Suppressor macrophage treated with lipopolysaccharide for 4 hours (primary cell): Measurements from ENCODE around the gene CD99.
"Not testable (repeated sequence)": the region's sequence is repeated elsewhere in the genome, so short reads cannot be mapped to it uniquely, and the experiment has no call there.

ENCODE experiments used
- DNase-seq: peaks from one replicate; pipeline ENCODE4 v3.0.0-alpha.2; 2020

CD99 gene

DNA sequence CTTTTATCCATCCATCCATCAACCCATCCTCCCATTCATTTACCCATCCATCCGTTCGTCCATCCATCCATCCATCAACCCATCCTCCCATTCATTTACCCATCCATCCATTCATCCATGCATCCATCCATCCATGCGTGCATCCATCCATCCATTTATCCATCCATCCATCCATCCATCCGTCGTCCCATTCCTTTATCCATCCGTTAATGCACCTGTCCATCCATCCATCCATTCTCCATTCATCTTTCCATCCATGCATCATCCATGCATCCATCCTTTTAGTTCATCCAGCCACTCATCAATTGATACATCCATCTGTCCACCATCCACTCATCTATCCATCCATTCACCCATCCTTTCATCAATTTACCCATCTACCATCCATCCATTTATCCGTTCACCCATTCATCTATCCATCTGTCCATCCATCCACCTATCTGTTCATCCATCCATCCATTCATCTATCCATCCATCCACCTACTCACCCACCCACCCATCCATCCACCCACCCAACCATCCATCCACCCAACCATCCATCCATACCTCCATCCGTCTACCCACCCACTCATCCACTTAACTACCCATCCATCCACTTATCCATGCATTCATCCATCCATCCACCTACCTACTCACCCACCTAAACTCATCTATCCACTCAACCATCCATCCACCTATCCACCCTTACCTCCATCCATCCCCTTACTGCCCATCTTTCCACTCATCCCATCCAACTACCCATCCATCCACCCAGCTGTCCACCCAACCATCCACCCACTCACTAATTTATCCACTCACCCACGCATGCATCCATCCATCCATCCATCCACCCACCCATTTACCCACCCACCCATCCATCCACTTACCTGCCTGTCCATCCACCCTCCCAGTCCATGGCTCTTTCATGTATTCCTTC is 9.6 kb downstream of the CD99 start:
- no peak for DNase-seq

DNA sequence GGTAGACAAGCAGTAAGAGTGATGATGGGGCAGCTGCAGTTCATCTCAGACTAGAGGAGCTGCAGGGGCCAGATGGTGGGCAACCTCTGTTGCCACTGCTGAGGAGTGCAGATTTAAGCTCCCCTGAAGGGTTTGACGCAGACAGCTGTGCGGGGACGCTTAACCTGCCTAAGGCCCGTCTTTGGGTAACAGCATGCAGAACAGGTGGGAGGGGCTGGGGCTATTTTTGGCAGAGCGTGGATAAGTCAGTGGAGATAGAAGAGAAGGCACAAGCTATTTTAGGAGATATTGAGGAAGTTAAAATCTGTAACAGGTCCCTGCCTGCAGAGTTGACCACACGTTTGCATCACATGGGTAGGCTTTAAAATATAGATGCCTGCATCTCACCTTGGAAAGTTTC is 10.5 kb downstream of the CD99 start:
- no peak for DNase-seq

DNA sequence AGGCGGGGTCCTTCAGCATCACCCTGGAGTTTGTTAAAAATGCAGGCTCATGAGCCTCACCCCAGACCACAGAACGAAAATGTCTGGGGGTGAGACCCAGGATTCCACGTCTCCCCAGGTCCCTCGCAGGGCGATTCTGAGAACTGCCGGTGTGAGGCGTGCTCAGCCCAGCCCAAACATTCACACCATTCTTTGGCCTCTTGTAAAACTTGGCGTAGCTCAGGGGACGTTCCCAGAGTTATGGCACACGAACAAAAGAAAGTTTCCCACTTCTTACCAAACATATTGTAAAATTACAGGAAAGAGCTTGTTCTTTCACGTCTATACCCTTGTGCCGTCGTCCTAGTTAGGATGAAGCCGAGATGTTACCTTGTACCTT is 12.9 kb downstream of the CD99 start:
- DNase-seq = no peak

DNA sequence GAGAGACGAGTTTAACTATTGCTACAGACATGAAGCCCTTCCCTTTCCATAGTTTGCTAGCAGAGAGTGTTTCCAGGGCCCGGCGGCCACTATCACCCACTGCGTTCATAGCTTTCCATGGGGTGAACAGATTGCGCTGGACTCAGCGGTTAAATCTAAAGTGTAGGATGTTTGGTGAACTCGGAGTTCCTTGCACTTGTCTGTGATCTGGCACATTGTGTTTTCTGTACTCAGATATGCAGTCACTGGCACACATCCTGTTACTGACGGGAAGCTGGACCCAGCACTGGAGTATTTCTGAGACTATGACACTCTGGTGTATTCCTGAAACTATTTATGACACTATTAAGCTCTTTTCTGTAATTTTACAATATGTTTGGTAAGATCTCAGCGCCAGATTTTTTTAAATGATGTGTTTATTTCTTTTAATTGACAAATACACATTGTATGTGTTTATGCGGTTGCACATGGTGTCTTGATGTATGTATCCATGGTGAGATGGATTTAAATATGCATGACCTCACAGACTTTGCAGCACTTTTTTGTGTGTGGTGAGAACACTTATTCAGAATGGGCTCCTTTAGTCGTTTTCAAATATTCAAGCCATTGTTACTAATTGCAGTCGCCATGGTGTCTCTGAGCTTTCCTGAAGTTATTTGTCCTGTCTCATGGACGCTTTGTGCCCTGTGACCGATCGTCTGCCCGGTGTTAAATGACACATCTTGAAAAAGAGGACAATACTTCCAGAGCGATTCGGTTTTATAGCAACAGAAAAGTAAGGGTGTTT is 14.1 kb downstream of the CD99 start:
- peak; percentile 23 for DNase-seq

DNA sequence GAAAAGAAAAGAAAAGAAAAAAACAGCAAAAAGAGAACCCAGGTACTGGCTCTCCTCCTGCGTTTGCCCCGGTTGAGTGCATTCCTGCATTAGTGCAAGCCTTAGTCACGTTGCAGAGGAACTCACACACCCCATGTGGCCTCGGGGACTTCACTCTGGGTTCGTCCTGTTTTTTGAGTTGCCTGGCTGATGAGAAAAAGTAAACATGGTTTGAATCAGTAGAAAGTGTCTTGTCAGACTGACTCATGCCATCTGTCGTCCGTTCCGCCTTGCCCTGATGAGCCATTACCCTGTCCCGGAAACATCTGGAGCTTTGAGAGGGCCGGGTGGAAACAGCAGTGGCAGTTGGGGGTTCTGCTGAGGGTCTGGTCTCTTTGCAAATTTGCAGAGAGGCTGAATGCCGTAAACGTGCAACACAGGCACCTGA is 16.3 kb downstream of the CD99 start:
- DNase-seq = peak; percentile 93

DNA sequence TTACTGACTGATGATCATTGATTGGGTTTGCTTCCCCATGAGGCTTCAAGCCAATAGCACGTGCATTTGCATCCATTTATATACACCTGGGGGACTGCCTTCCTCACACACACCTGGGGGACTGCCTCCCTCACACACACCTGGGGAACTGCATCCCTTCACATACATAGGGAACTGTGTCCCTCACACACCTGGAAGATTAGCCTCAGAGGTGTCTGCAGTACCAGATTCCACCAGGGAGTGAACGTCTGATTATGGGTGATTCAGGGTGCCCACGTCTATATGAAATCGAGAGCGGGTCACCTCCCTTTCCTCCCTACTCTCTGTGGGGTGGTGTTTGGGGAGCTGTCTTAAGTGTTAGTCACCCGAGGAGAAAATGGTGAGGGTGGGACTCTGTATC is 16.9 kb downstream of the CD99 start:
- no peak for DNase-seq

DNA sequence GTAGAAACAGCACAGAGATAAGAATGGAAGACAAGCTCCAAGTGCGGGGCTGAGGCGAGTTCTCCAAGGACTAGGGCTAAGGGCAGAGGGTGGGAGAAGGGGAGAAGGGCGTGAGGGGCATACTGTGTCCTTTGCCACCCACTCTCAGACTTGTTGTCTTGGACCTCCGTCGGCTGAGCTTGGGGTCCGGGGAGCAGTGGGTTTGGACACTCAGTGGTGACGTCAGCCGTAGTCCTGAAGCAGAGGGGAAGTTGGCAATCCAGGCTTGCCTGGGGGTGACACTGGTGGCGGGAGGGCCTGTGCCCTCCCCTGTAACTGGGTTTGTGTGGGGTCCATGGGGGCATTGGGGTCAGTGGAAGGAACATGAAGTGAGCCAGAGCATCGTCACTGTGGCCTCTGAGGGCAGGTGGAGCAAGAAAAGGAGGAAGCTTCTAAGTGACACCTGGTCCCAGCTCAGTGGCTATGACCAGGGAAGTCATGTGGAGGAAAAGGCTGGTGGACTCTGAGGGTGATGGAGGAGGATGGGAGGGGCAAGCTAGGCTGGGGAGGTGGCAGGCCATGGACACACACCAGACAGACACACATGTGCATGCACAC is 17.6 kb downstream of the CD99 start:
- peak; percentile 65 for DNase-seq

DNA sequence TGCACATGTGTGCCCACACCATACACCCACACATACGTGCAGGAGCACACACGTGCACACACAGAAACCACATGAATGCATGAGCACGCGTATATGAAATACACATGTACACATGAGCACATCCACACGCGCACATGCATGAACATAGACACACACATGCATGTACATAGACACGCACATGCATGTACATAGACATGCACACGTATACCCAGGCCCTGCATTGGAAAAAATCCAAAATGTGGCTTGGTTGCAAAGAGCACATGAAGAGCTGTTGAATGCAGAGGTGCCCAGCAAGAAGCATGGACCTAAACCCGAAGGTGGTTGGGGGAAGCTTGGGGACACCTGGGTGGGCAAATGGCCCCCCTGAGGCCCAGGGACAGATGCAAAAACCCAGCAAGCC is 18.5 kb downstream of the CD99 start:
- DNase-seq = no peak

DNA sequence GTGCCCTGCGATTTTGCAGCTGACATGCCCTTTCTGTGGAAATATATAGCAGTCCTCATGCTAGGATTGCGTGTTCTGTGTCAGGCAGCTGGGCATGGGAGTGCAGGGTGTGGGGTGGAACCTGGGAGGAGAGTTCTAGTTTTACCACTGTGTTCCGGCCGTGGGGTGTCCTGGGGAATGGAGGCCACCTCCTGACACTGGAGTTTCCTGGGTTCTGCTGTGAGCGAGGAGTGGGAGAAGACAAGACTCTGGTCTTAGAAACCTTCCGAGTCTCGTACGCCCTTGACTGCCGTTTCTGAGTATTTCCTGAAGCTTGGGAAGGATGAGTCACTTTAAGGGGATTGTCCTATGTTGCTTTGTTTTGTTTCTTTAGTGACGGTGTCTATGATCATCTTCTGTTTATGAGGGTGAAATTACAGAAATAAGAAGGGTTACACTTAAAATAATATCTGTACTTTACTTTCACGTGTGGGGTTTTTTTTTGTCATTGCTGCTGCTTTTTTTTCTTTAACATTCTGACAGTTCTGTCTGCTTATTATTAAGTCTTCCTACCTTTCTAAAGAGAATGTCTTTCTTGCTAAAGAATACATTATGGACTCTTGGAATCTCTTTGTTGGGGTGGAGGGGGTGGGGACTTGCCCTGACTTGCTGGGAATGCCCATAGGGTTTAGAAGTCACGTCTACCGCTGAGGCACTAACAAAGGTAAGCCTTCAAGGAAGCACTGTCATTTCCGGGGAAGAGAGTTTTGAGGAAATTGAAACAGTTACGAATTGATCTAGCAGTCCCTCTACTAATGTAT is 19.1 kb downstream of the CD99 start:
- peak; percentile 88 for DNase-seq

DNA sequence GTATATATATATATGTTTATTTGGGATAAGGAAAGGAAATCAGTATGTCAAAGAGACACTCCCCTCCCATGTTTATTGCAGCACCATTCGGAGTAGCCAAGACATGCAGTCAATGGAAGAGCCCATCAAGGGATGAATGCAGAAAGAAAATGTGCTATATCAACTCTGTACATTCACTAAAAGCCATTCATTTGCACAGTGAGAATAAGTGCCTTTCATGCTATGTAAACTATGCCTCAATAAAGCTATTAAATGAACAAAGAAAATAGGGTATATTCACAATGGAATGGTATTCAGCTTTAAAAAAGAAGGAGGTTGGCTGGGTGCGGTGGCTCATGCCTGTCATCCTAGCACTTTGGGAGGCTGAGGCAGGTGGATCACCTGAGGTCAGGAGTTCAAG is 20.3 kb downstream of the CD99 start:
- no peak for DNase-seq

DNA sequence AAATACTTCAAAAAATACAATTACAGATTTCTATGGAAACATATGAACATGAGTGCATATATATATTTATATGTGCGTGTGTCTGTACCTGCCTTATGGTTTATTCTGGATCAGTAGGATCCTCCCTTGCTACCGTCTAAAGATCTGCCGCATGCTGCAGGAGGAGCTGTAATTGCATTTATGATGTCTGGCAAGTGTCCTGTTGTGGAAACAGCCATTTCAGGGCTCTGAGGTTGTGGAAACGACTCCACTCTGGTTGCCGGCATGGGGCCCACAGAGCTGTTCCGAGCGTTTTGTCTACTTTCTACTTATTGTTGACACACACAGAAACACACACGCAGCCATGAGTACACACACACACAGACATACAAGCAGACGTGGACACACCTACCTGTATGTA is 21.3 kb downstream of the CD99 start:
- DNase-seq = no peak

DNA sequence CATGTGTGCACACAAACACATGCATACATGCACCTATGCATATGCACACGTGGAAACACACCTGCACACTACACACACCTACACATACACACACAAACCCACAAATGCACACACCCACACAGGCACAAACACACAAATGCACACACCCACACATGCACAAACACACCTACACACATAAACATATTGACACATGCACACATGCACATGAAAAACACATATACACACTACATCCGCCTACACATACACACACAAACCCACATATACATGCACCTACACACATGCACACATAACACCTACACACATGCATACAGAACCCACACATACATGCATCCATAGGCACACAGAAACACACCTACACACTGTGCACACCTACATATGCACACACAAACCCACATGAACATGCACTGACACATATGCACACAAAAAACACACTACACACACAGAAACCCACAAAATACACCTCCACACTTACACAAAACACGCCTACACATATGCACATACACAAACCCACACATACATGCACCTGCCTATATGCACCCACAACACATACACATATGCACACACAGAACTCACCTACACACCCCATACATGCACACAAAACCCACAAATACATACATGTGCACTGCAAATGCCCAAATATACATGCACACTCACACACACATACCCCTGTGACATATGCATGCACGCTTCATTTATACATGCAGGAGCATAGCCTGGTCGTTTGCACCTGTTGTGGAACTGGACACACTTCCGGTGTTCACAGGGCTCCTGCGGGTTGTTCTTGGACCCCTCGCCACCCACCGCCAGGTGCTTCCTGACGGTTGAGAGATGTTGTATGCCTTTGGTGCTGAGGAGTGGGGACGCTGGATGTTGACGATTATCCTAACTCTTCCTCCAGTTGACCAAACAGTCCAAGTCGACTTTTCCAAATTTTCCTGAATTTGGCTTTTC is 22.1 kb downstream of the CD99 start:
- no peak for DNase-seq

DNA sequence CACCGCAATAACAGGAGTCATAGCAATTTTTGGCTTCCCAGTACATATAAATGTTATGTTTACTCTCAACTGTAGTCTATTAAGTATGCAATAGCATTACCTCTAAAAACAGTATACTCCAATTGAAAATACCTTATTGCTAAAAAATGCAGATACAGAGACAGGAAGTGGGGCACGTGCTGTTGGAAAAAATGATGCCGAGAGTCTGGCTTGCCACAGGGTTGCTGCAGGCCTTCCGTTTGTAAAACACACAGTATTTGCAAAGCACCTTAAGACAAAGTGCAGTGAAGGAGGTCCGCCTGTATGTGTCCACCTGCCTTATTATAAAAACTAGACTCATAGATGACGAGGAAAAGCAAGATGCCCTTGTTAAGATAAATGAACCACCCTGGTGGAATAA is 23.5 kb downstream of the CD99 start:
- DNase-seq = no peak

DNA sequence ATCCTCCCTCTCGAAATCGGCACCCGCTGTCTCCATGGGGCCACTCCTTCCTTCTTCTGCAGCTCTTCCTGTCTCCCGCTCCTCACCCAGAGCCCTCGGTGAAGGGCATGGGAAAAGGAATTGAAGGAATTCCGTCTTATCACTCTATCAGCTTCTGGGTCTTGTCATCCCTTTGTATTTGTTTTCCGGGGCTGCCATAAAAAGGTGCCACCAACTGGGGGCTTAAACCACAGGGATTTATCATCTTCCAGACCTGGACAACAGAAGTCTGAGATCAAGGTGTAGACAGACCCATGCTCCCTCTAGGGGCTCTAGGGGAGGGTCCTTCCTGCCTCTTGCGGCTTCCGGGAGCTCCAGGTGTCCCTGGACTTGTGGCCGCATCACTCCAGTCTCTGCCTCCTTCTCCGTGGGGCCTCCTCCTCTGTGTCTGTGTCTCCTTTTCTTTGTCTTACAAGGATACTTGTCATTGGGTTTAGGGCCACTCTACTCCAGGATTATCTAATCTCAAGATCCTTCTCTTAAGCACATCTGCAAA is 24.0 kb downstream of the CD99 start:
- no peak for DNase-seq

DNA sequence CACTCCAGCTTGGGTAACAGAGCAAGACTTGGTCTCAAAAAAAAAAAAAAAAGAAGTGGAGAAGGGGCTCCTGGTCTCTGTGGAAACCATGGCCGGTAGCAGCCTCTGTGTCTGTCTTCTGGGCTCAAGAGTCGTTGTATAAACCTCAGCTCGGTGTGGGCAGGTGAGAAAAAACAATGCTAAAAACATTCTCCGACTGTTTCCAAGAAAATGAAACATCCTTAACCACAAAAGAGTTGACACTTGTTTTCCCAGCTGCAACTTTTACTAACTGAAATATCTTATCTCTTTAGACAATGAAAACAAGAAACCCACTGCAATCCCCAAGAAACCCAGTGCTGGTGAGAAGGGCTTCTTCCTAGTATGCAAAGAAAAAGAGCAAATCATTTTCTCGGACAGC is 26.2 kb downstream of the CD99 start:
- no peak for DNase-seq

DNA sequence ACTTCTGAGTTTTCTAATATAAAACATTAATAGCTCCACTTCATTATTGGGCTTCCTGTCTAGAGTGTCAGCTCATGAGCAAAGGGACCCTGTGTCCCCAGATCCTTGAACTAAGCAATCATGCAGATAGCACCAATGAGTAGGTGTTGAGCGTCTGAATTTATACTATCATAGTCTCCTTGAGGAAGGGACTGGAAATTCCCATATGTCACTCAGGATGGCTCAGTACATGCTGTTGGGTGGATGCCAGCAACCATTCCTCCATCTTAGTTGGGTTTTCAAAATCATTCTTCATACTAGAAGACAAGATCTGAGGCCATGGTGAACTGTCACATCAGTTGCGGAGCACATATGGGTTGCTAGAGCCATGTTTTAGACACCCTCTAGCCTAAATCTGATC is 27.7 kb downstream of the CD99 start:
- no peak for DNase-seq

DNA sequence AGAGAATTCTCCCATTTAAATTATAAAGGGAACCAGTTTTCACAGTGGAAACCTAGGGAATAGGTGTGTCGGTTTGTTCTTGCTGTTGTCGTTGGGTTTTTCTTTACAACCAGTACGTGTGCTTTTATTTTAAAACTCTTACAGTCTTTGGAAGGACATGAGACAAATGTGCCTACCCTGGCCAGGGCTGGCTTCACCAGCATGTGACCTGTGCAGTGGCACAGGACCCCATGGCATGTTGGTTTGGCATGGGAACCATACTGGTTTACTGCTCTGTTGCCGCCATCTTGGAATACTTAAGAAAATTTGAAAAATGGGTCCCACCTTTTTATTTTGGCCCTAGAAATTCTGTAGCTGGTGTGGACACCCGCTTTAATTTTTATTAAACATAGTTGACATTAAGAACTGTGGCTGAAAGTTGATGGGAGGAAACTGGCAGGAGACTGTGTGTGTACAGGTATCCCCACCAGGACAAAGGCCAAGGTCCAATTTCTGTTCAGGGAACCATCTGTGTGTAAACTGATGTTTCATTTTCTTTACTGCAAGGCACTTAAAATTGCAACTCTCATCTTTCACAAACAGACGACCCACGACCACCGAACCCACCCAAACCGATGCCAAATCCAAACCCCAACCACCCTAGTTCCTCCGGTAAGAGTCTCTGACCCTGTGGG is 28.8 kb downstream of the CD99 start:
- no peak for DNase-seq

DNA sequence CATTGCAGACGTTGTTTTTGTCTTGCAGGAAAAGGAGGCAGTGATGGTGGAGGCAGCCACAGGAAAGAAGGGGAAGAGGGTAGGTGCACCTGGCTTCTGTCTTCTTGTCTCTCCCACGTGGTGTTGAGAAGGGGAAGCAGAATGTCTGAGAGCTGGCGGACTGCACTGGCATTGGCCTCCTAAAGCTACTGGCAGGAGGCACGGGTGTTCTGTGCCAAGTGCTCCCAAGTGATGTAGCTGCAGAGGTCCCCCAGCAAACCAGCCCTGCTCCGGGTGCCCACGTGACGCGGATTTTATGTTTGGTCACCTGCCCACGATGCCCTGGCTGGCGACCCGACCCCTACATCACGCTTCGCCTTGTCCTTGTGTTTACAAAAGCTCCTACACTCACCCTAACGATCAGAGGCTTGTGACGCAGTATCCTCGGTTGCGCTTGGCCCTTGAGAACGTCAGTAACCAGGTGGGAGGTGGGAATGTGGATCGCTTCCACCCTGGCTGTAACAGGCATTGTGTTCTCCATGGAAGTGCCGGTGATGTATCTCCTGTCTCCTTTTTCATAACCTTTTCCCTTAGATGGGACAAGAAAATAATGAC is 32.3 kb downstream of the CD99 start:
- no peak for DNase-seq

DNA sequence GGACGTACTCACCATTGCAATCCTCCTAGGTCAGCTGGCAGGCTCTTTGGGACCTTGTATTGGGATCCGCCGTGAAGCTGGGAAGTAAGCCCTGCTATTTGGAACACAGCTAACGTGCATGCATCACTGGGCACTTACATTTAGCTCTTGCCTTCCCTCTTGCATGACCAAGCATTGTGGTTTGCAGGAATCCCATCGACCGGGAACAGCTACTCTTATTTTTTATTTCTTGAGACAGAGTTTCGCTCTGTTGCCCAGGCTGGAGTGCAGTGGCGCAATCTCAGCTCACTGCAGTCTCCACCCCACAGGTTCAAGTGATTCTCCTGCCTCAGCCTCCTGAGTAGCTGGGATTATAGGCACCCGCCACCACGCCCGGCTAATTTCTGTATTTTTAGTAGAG is 36.2 kb downstream of the CD99 start:
- DNase-seq = not testable (repeated sequence)

DNA sequence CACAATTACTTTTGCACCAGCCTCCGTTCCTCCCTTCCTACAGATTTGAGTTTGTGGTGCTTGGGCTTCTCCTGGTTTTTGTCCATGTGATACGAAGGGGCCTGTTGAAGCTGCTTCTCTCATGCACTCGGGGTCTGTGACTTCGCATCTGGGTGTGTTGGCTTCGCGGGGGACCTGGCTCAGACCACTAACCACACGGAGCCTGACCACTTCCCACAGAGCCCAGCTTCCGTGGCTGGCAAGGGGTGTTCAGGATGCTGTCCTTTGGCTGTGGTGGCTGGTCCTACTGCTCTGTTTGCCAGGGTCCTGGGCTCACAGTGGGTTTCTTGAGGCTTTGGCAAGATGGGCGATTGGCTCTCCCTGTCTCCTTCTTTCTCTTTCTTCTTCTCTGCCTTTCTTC is 41.0 kb downstream of the CD99 start:
- no peak for DNase-seq

DNA sequence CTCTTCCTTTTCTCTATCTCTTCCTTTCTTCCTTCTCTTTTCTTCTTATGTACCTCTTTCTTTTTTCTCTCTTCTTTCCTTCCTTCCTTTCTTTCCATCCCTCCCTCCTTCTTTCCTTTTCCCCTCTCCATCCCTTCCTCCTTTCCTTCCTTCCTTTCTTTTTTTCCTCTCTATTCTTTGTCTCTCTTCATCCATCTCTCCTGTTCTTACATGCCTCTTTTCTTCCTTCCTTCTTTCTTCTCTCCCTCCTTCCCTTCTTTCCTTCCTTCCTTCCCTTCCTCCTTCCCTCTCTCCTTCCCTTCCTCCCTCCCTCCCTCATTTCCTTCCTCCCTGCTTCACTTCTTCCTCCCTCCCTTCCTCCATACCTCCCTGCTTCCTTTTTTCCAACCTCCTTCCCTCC is 41.6 kb downstream of the CD99 start:
- DNase-seq = no peak
